Uterus (tissue), 2 donors: ENCODE results near the gene TMPRSS3.

Experiments used
- POLR2A ChIP-seq, 2 donors: fragments of 450-650 bp; IDR thresholded peaks; one replicate each; pipeline ENCODE4 v1.6.1; 2016; ENCODE audit warnings: antibody characterized with exemption in 2 of 2, mild to moderate bottlenecking in 1 of 2, moderate library complexity in 1 of 2
- TF ChIP-seq, protein P1 (sequence below), 4 experiments: fragments of 200-600 bp in 2 of 4; fragments of 450-650 bp in 2 of 4; sonication (generic) in 2 of 4; IDR thresholded peaks; one replicate each; pipeline ENCODE4 v1.5.1; 2016 to 2019; ENCODE audit warnings: antibody characterized with exemption in 4 of 4, mild to moderate bottlenecking in 2 of 4, moderate library complexity in 1 of 4

GRCh38 chr21:42421018-42421793 lies 25.4 kb upstream of the TMPRSS3 start:
- TF ChIP-seq, protein P1, sequence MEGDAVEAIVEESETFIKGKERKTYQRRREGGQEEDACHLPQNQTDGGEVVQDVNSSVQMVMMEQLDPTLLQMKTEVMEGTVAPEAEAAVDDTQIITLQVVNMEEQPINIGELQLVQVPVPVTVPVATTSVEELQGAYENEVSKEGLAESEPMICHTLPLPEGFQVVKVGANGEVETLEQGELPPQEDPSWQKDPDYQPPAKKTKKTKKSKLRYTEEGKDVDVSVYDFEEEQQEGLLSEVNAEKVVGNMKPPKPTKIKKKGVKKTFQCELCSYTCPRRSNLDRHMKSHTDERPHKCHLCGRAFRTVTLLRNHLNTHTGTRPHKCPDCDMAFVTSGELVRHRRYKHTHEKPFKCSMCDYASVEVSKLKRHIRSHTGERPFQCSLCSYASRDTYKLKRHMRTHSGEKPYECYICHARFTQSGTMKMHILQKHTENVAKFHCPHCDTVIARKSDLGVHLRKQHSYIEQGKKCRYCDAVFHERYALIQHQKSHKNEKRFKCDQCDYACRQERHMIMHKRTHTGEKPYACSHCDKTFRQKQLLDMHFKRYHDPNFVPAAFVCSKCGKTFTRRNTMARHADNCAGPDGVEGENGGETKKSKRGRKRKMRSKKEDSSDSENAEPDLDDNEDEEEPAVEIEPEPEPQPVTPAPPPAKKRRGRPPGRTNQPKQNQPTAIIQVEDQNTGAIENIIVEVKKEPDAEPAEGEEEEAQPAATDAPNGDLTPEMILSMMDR (IDR thresholded peaks at IDR 0.05) = no peak
- no peak for TF ChIP-seq POLR2A (IDR thresholded peaks at IDR 0.05)
